Smooth muscle cell (in vitro differentiated cells): Measurements from ENCODE around the gene TBC1D5. TPM values are rescaled to one million over a fixed set of nuclear protein-coding genes. Genes with fewer than 3 reads are reported as not detected.

Experiments used
- DNase-seq: peaks from one replicate; lab custom pipeline; 2025; ENCODE audit not compliant: unreplicated experiment; lab: John Stamatoyannopoulos, UW
- H2AFZ ChIP-seq: fragments of 200-600 bp; sonication (generic); 2 replicates; pipeline ENCODE4 v1.6.0; 2016; ENCODE audit warnings: antibody characterized with exemption, low read depth, mild to moderate bottlenecking
- H3F3A ChIP-seq: fragments of 200-600 bp; sonication (generic); 2 replicates; pipeline ENCODE4 v1.6.0; 2017; ENCODE audit warnings: antibody characterized with exemption, low read depth
- H3K27ac ChIP-seq: fragments of 200-600 bp; sonication (generic); 2 replicates; pipeline ENCODE4 v1.5.1; 2016; ENCODE audit warnings: low read depth, mild to moderate bottlenecking
- H3K27me3 ChIP-seq: fragments of 200-600 bp; sonication (generic); 2 replicates; pipeline ENCODE4 v1.6.1; 2016; ENCODE audit warnings: low read depth, mild to moderate bottlenecking
- H3K36me3 ChIP-seq: fragments of 200-600 bp; sonication (generic); 2 replicates; pipeline ENCODE4 v1.5.1; 2016; ENCODE audit warnings: low read depth
- H3K4me1 ChIP-seq: fragments of 200-600 bp; sonication (generic); 2 replicates; pipeline ENCODE4 v1.5.1; 2016; ENCODE audit warnings: low read depth
- H3K4me2 ChIP-seq: fragments of 200-600 bp; sonication (generic); 2 replicates; pipeline ENCODE4 v1.6.0; 2016; ENCODE audit warnings: mild to moderate bottlenecking
- H3K4me3 ChIP-seq: fragments of 200-600 bp; sonication (generic); 2 replicates; pipeline ENCODE4 v1.5.1; 2016; ENCODE audit warnings: mild to moderate bottlenecking
- H3K79me2 ChIP-seq: fragments of 200-600 bp; sonication (generic); 2 replicates; pipeline ENCODE4 v1.6.0; 2016; ENCODE audit warnings: low read depth, mild to moderate bottlenecking
- H3K9ac ChIP-seq: fragments of 200-600 bp; sonication (generic); 2 replicates; pipeline ENCODE4 v1.6.0; 2016; ENCODE audit warnings: low read depth
- H3K9me3 ChIP-seq: fragments of 200-600 bp; sonication (generic); replicated peaks from 2 replicates; pipeline ENCODE4 v1.5.1; 2016; ENCODE audit warnings: low read depth
- H4K20me1 ChIP-seq: fragments of 200-600 bp; sonication (generic); 2 replicates; pipeline ENCODE4 v1.6.0; 2016; ENCODE audit warnings: low read depth
- WGBS: methylation state at CpG from one replicate; pipeline ENCODE4 v1.1.7; 2016; ENCODE audit warnings: low lambda C conversion rate; 5-methylcytosine and 5-hydroxymethylcytosine counted together
- polyA plus RNA-seq: library from polyadenylated mRNA; unstranded; fragments of >200 nt; fragmentation: Nextera tagmentation; extraction: Ambion mirVana; gene quantifications from 2 replicates; pipeline ENCODE4 v1.2.1, GENCODE V29; 2016
- total RNA-seq: library from RNA; depleted of rRNA; stranded (reverse); fragments of >200 nt; gene quantifications from 2 replicates; pipeline ENCODE4 v1.2.3, GENCODE V29; 2014
- TF ChIP-seq, protein P1 (sequence below): fragments of 200-600 bp; sonication (generic); IDR thresholded peaks from 2 replicates; pipeline ENCODE4 v1.5.1; 2017; ENCODE audit warnings: borderline replicate concordance, mild to moderate bottlenecking, antibody characterized with exemption; ENCODE audit not compliant: insufficient read depth, poor library complexity, severe bottlenecking

The TBC1D5 gene
- total and polyA plus RNA-seq, 2 experiments from 2014 or later, result 14.6 to 35.3 TPM

- 100% methylated on average over 1 of the region's 1 CpG for WGBS
- Histone ChIP-seq H4K20me1 (peaks cover 15% of the 10 kb centered on the region), H3K79me2 (no peaks in the 10 kb centered on the region), H3K27ac (no peak overlapping the region), H3K4me1 (peaks cover 23% of the 10 kb centered on the region), H3K4me2 (no peak overlapping the region), H3K9ac (no peak overlapping the region), H2AFZ (no peak overlapping the region), H3K4me3 (no peak overlapping the region), H3K36me3 (no peaks in the 10 kb centered on the region), H3K27me3 (no peaks in the 10 kb centered on the region), H3K9me3 (no peaks in the 10 kb centered on the region), H3F3A (no peaks in the 10 kb centered on the region)
- TF ChIP-seq, protein P1, sequence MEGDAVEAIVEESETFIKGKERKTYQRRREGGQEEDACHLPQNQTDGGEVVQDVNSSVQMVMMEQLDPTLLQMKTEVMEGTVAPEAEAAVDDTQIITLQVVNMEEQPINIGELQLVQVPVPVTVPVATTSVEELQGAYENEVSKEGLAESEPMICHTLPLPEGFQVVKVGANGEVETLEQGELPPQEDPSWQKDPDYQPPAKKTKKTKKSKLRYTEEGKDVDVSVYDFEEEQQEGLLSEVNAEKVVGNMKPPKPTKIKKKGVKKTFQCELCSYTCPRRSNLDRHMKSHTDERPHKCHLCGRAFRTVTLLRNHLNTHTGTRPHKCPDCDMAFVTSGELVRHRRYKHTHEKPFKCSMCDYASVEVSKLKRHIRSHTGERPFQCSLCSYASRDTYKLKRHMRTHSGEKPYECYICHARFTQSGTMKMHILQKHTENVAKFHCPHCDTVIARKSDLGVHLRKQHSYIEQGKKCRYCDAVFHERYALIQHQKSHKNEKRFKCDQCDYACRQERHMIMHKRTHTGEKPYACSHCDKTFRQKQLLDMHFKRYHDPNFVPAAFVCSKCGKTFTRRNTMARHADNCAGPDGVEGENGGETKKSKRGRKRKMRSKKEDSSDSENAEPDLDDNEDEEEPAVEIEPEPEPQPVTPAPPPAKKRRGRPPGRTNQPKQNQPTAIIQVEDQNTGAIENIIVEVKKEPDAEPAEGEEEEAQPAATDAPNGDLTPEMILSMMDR, result no peak
- DNase-seq, result no peak
Measured at GRCh38 chr3:17589888-17590287, 152.5 kb downstream of the TBC1D5 start.

DNA sequence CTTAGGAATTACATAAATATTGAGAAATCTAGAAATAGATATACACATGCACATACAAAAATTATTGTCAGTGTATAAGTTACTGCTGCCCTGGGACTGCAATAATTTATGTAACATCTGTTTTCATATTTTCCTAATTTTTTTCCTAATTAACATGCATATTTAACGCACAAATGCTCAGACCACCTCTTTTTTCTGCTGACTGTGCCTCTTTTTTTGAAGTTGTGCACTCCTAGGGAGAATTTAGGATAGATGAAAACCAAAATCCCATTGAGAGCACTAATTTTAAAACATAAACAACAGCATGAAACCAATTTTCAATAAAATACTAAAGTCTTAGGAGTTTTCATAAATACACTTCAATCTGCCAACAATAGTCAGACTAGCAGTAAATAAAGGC, 154.0 kb downstream of the TBC1D5 start:
- Histone ChIP-seq H3K4me3 (no peak overlapping the region), H4K20me1 (peaks cover 15% of the 10 kb centered on the region), H3K27me3 (no peaks in the 10 kb centered on the region), H3K9me3 (no peaks in the 10 kb centered on the region), H3K36me3 (no peaks in the 10 kb centered on the region), H3K9ac (no peak overlapping the region), H3K4me1 (peaks cover 24% of the 10 kb centered on the region), H3K27ac (no peak overlapping the region), H3K79me2 (no peaks in the 10 kb centered on the region), H3K4me2 (no peak overlapping the region), H3F3A (no peaks in the 10 kb centered on the region), H2AFZ (no peak overlapping the region)
- TF ChIP-seq, protein P1, result no peak
- 95% methylated on average over 1 of the region's 1 CpG for WGBS
- DNase-seq, result no peak

DNA sequence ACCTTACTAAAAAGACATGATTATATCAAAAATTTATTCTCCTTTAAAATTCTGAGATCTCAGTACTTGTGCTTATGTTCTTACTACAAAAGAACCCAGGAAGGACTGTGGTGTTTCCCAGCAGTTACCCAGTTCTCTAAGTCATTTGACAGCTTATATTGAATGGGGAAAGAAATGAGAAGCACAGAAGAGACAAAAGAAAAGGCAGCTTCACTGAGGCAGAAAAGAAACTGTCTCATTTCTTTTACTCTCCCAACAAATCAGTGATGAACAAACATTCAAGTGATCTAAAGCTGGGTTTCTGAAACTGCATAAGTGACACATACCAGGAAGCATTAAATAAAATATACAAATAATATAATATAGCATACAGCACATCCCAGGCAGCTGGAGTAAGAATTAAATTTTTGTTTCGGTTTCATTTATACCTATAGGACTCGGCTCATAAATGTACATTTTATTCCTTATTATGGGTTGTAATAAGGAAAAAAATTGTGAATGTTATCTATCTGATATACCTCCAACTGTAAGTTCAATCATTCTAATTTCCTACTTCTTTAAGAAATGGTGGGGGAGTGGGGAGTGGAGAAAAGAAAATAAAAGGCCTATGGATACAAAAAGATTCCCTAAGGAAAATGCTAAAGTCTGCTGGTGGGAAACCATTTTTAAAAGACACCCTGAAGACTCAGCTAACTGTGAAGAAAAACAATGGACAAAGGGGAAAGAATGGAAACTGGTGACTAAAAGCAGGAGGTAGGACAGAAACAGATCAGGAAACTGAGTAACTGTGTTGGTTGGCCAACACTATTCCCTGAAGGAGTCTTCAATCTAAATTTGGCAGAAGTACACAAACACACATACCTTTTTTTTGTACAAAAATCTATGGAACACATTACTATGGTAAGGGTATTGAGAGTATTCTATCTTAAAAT, 156.8 kb downstream of the TBC1D5 start:
- no peak overlapping the region for H3K4me3 ChIP-seq
- H2AFZ ChIP-seq, result no peak overlapping the region
- no peaks in the 10 kb centered on the region for H3K27me3 ChIP-seq
- H3K4me2 ChIP-seq, result no peak overlapping the region
- 99% methylated on average over 2 of the region's 2 CpGs for WGBS
- H3K4me1 ChIP-seq, result peaks cover 24% of the 10 kb centered on the region
- H3K9ac ChIP-seq, result no peak overlapping the region
- H3K36me3 ChIP-seq, result no peaks in the 10 kb centered on the region
- no peaks in the 10 kb centered on the region for H3K9me3 ChIP-seq
- H3K79me2 ChIP-seq, result no peaks in the 10 kb centered on the region
- H3F3A ChIP-seq, result no peaks in the 10 kb centered on the region
- TF ChIP-seq, protein P1, result no peak
- no peak for DNase-seq
- peaks cover 20% of the 10 kb centered on the region for H4K20me1 ChIP-seq
- H3K27ac ChIP-seq, result no peak overlapping the region
